GM18502 (cell line): ENCODE data around the gene PHLDB1.
A peak's percentile ranks its signal among the peaks of the same experiment; 100 is the strongest.
"Not testable (repeated sequence)": the region's sequence is repeated elsewhere in the genome, so short reads cannot be mapped to it uniquely, and the experiment has no call there.

Experiments
- ATAC-seq: cut with Tn5 transposase; IDR thresholded peaks from one replicate; pipeline ENCODE4 v1.9.1; 2021; ENCODE audit warnings: mild to moderate bottlenecking; ENCODE audit not compliant: unreplicated experiment, poor library complexity

The PHLDB1 gene

GRCh38 chr11:118677977-118678376 lies 70.6 kb downstream of the PHLDB1 start:
- ATAC-seq: no peak

DNA sequence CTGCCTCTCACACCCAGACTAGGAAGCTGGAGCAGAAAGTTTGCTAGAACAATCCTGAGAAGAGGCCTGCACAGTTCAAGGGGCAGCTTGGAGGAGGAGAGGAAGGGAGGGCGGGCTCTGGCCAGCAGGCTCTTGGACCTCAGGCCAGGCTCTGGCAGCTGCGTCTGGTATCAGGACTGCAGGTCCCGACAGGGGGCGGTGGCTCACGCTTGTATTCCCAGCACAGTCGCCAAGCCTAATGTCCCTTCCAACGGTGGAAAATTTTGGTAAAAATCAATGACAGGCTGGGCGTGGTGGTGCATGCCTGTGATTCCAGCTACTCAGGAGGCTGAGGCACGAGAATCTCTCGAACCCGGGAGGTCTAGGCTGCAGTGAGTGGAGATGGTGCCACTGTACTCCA lies 71.5 kb downstream of the PHLDB1 start:
- not testable (repeated sequence) for ATAC-seq

GRCh38 chr11:118679483-118679882 lies 72.1 kb downstream of the PHLDB1 start, which contains the start of gene TREH:
Gene TREH, minus strand, starts transcription at chr11:118679650. Its CDS starts 23 bp downstream, at chr11:118679627.
- ATAC-seq: no peak

GRCh38 chr11:118682372-118682771 lies 75.0 kb downstream of the PHLDB1 start:
- no peak for ATAC-seq

- ATAC-seq: not testable (repeated sequence)
Observed at GRCh38 chr11:118682939-118683338, 75.5 kb downstream of the PHLDB1 start.

GRCh38 chr11:118684187-118684586 lies 76.8 kb downstream of the PHLDB1 start:
- no peak for ATAC-seq

DNA sequence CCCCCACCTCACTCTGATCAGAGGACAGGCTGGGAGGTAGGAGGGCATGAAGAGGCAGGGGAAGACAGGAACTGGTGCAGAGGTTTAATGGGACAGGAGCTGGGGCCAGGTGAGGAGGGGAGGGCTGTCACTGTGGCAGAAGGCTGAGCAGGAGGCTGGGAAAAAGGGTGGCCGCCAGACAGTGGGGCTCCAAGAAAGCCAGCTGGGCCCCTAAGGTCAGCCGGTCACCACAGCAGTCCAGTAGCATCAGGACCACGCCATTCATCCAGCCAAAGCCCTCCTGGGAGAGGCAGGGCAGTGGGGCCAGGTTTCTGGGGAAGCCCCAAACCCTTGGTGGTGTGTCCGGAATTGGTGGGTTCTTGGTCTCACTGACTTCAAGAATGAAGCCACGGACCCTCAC lies 80.5 kb downstream of the PHLDB1 start:
- ATAC-seq: no peak

GRCh38 chr11:118688339-118688738 lies 80.9 kb downstream of the PHLDB1 start:
- not testable (repeated sequence) for ATAC-seq

DNA sequence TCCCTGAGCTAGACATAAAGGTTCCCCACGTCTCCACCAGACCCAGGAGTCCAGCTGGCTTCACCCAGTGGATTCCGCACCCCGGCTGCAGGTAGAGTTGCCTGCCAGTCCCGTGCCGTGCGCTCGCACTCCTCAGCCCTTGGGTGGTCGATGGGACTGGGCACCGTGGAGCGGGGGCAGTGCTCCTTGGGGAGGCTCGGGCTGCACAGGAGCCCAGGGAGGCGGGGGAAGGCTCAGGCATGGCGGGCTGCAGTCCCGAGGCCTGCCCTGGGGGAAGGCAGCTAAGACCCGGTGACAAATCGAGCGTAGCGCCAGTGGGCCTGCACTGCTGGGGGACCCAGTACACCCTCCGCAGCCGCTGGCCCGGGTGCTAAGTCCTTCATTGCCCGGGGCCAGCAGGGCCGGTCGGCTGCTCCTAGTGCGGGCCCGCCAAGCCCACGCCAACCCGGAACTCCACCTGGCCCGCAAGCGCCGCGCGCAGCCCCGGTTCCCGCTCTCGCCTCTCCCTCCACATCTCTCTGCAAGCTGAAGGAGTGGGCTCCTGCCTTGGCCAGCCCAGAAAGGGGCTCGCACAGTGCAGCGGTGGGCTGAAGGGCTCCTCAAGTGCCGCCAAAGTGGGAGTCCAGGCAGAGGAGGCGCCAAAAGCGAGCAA lies 81.6 kb downstream of the PHLDB1 start:
- no peak for ATAC-seq

DNA sequence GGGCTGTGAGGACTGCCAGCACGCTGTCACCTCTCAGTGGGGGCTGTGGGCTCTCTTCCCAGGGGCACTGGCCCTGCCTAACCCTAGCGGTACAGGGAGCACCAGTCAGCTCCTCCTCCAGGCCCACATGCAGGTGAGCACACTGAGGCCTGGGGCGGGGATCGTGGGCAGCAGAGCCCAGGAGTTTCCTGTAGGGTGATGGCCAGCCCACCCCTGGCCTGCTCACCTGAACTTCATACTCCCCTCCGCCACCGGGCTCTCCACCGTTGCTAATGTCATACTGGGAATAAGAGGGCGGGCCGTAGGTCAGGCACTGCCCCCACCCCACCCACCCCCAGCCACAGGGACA lies 82.1 kb downstream of the PHLDB1 start:
- no peak for ATAC-seq

GRCh38 chr11:118689852-118690552 lies 82.6 kb downstream of the PHLDB1 start:
- ATAC-seq: peak; percentile 83

- no peak for ATAC-seq
Observed at GRCh38 chr11:118690553-118691304, 83.3 kb downstream of the PHLDB1 start.

- no peak for ATAC-seq
Observed at GRCh38 chr11:118691926-118692830, 84.8 kb downstream of the PHLDB1 start.

GRCh38 chr11:118694185-118694584 lies 86.8 kb downstream of the PHLDB1 start:
- ATAC-seq: no peak

DNA sequence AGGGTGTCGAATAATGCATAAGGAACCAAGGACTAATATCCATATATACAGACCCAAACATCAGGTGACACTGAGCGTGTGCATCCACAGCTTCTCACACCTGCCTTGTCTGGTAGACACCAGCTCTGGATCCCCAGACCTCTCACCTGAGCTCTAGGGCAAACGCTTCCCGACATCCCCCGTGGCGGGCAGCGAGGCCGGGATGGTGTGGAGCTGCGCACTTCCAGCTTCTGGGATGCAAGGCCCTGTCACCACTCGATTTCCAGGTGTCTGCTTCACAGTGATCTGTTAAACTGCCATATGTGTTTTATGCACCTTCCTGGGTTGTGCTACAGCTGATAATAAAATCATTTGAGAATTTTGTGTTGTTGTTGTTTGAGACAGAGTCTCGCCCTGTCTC lies 87.4 kb downstream of the PHLDB1 start:
- no peak for ATAC-seq

- no peak for ATAC-seq
Observed at GRCh38 chr11:118696673-118697226, 89.3 kb downstream of the PHLDB1 start.

- no peak for ATAC-seq
Observed at GRCh38 chr11:118697346-118697745, 89.9 kb downstream of the PHLDB1 start.

DNA sequence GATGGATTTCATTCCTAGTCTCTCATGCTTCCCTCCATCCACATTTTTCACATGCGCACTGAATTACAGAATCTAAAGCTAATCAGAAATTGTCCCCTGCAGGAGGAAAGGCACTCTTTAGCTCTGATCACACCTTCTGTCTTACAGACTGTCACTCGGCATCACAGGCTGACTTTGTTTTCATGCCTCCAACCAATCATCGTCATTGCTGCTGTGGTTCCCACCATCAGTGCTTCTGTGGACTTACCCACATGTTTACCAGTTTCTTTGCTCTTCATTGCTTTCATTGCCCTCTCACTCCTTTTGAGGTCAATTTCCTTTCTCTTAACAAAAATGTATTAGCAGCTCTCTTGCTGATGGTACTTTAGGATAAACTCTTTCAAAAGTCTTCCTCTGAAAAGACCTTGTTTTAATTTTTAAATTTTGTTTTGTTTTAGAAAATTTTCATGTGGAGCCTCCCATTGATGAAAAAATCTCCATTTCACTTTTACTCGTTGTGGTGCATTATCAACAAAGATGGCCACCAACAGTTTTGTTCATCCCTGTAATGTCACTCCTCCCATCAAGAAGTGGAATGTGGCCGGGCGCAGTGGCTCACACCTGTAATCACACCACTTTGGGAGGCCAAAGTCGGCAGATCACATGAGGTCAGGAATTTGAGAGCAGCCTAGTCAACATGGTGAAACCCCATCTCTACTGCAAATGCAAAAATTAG lies 92.2 kb downstream of the PHLDB1 start:
- ATAC-seq: no peak

DNA sequence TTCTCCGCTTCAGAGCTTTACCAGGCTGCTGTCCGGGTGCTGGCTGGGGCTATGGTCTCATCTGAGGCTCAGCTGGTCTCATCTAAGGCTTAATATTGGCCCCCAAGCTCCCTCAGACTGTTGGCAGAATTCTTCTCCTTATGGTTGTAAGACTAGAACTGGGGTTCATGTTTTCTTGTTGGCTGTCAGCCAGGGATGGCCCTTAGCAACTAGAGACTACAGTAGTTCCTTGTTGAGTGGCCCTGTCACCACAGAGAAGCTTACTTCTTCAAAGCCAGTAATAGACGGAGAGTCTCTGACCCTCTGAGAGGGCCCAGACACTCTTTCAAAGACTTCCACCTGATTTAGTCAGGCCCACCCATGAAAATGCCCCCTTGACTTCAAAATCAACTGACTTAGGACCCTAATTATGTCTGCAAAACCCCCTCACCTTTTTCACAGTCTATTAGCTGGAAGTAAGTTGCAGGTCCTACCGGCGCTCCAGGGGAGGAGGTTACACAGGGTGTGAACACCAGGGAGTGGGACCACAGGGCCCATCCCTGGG lies 96.2 kb downstream of the PHLDB1 start:
- ATAC-seq: no peak
